ENCODE data around the gene RNF150.
"Not testable (repeated sequence)": the region's sequence is repeated elsewhere in the genome, so short reads cannot be mapped to it uniquely, and the experiment has no call there.

RNF150 gene

GRCh38 chr4:140839888-140840790, 293.1 kb downstream of the RNF150 start:
- FAIRE-seq (peak; percentile 31), DNase-seq (ENCODE audit: insufficient read length, low spot score) (no peak)

- no peak for DNase-seq (ENCODE audit: insufficient read length, low spot score)
- FAIRE-seq, result no peak
These were observed 293.9 kb downstream of the RNF150 start for GRCh38 chr4:140839406-140839805.

- FAIRE-seq (no peak), DNase-seq (ENCODE audit: insufficient read length, low spot score) (no peak)
These were observed 295.5 kb downstream of the RNF150 start for GRCh38 chr4:140837736-140838135.

- no peak for DNase-seq (ENCODE audit: insufficient read length, low spot score)
- no peak for FAIRE-seq
These were observed 298.3 kb downstream of the RNF150 start for GRCh38 chr4:140834839-140835495.

- FAIRE-seq (no peak), DNase-seq (ENCODE audit: insufficient read length, low spot score) (no peak)
These were observed 300.0 kb downstream of the RNF150 start for GRCh38 chr4:140833280-140833679.

- DNase-seq (ENCODE audit: insufficient read length, low spot score) (peak; percentile 18), FAIRE-seq (peak; percentile 90)
These were observed 303.4 kb downstream of the RNF150 start for GRCh38 chr4:140829825-140830224.

- DNase-seq (ENCODE audit: insufficient read length, low spot score) (no peak), FAIRE-seq (no peak)
These were observed 306.6 kb downstream of the RNF150 start for GRCh38 chr4:140826701-140827027.

GRCh38 chr4:140820520-140820919, 312.7 kb downstream of the RNF150 start:
- DNase-seq (ENCODE audit: insufficient read length, low spot score); FAIRE-seq: not testable (repeated sequence)

- DNase-seq (ENCODE audit: insufficient read length, low spot score) (no peak), FAIRE-seq (no peak)
These were observed 313.7 kb downstream of the RNF150 start for GRCh38 chr4:140819610-140820009.

- FAIRE-seq (no peak), DNase-seq (ENCODE audit: insufficient read length, low spot score) (no peak)
These were observed 314.8 kb downstream of the RNF150 start for GRCh38 chr4:140818433-140818832.

GRCh38 chr4:140816806-140817510, 316.3 kb downstream of the RNF150 start:
- FAIRE-seq, result no peak
- DNase-seq (ENCODE audit: insufficient read length, low spot score), result no peak

GRCh38 chr4:140813804-140814203, 319.5 kb downstream of the RNF150 start:
- DNase-seq (ENCODE audit: insufficient read length, low spot score) (no peak), FAIRE-seq (no peak)

- DNase-seq (ENCODE audit: insufficient read length, low spot score), result no peak
- no peak for FAIRE-seq
These were observed 320.4 kb downstream of the RNF150 start for GRCh38 chr4:140812916-140813315.

GRCh38 chr4:140811429-140811828, 321.8 kb downstream of the RNF150 start:
- DNase-seq (ENCODE audit: insufficient read length, low spot score), result no peak
- no peak for FAIRE-seq

GRCh38 chr4:140810591-140811169, 322.6 kb downstream of the RNF150 start:
- DNase-seq (ENCODE audit: insufficient read length, low spot score); FAIRE-seq: not testable (repeated sequence)
